Kidney (tissue), 14 donors: ENCODE results near the gene DNTT. TPM values are rescaled to one million over a fixed set of nuclear protein-coding genes. Genes with fewer than 3 reads are reported as not detected.

Source experiments
- DNase-seq, 5 donors: peaks; one replicate each; pipeline ENCODE4 v3.0.0-alpha.2; 2013 to 2020
- FAIRE-seq: peaks from 2 replicates; lab custom pipeline; 2012; peaks lifted over from hg19 to GRCh38; lab: Jason Lieb, UNC
- H3K27ac ChIP-seq, 2 donors: one replicate each; pipeline ENCODE4 v1.7.0; 2013; ENCODE audit warnings: low read depth in 2 of 2, low read length in 2 of 2, inconsistent platforms in 1 of 2
- H3K27me3 ChIP-seq: one replicate; pipeline ENCODE4 v1.7.1; 2013; ENCODE audit warnings: low read length, inconsistent platforms; ENCODE audit not compliant: control insufficient read depth, insufficient read depth
- H3K36me3 ChIP-seq, 3 donors: one replicate each; pipeline versions ENCODE4 v1.7.0 to v1.7.1; 2013; ENCODE audit warnings: low read length in 3 of 3, control low read depth in 1 of 3, inconsistent platforms in 1 of 3; ENCODE audit not compliant: insufficient read depth in 3 of 3, control insufficient read depth in 2 of 3
- H3K4me1 ChIP-seq, 3 donors: one replicate each; pipeline versions ENCODE4 v1.7.0 to v1.7.1; 2013; ENCODE audit warnings: low read length in 3 of 3, inconsistent platforms in 1 of 3, low read depth in 1 of 3; ENCODE audit not compliant: control insufficient read depth in 2 of 3, insufficient read depth in 2 of 3
- H3K4me3 ChIP-seq, 3 donors: one replicate each; pipeline versions ENCODE4 v1.7.0 to v1.8.1; 2013; ENCODE audit warnings: low read length in 3 of 3, control low read depth in 1 of 3, inconsistent platforms in 1 of 3
- H3K9ac ChIP-seq, 3 donors: one replicate each; pipeline versions ENCODE4 v1.7.0 to v1.7.1; 2013; ENCODE audit warnings: low read length in 3 of 3, control low read depth in 1 of 3, inconsistent platforms in 1 of 3
- H3K9me3 ChIP-seq, 3 donors: one replicate each; pipeline versions ENCODE4 v1.7.0 to v1.7.1; 2013; ENCODE audit warnings: low read length in 3 of 3, control low read depth in 1 of 3, inconsistent platforms in 1 of 3; ENCODE audit not compliant: control insufficient read depth in 2 of 3, insufficient read depth in 1 of 3
- intact Hi-C: fragments of 100-400 bp; cut with DNase I; formaldehyde crosslinking; loops from one replicate; pipeline ENCODE4 v1.11.1; 2022
- polyA plus RNA-seq: library from polyadenylated mRNA; stranded (reverse); fragments of 350-450 nt; fragmentation: Illumina TruSeq; extraction: RNeasy Lipid Tissue Mini Kit (QIAGEN cat#74804); gene quantifications from one replicate; pipeline ENCODE4 v1.2.3, GENCODE V29; 2014; ENCODE audit warnings: low read depth, low replicate concordance; ENCODE audit not compliant: insufficient read depth
- total RNA-seq: library from RNA; stranded (reverse); fragmentation: NEBNext Ultra II Directional; extraction: Animal tissue kit (Norgen Biotek cat#: 25700); gene quantifications from one replicate; pipeline ENCODE4 v1.2.1, GENCODE V29; 2021
- TF ChIP-seq, protein P1 (sequence below): IDR thresholded peaks from 3 replicates; pipeline ENCODE4 v1.5.1; 2012; ENCODE audit warnings: mild to moderate bottlenecking, moderate library complexity, borderline replicate concordance; ENCODE audit not compliant: insufficient read depth; ENCODE audit errors: extremely low read depth
- donor health status: control.
- donor health status: control.
- donor health status: control.
- donor health status: control.
- donor health status: control.
- donor health status: DM: yes; HTN: yes; CAD: no.
- donor health status: Normal renal cell carcinoma (clear cell type).

DNTT gene
- total and polyA plus RNA-seq, 2 donors from 2014 or later: not detected

DNA sequence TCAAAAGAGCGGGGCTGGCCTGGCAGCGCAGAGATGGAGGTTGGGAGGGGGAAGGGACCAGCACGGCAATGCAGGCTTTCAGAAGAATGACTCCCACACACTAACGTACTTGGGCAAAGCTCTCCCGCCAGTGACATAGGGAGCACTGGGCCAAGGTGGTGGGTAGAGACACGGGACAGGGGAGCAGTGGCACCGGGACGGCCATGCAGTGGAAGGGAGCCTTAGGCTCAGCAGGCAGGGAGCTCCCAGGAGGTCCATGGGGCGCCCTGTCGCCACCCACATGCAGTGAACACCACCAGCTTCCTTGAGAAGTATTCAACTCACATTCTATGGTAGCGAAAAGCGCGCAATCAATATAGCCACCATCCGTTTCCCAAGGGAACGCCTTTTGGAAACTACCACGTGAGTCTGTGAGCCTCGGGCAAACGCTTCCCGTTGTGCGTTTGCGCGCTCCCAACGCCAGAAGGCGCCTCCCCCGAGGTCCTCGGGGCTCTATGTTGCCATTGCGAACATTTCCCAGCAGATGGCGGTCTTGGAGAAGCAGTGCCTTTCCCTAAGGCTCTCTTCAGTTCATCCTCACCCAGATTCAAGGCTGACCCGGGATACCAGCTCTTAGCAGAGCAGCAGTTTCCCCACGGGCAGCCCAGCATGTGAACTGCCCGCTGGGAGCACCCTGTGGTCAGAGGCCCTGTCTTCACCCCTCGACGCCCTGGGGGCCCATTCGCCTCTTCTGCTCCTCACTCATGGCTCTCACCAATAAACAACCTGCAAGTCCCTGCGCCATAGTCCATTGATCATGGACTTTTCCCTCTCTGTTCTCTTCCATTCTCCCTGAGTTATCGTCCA lies 71.0 kb downstream of the DNTT start:
- H3K4me3 ChIP-seq: peak overlapping the region; percentile 63 to 85 (median 67)
- intact Hi-C loops: no loop called here

DNA sequence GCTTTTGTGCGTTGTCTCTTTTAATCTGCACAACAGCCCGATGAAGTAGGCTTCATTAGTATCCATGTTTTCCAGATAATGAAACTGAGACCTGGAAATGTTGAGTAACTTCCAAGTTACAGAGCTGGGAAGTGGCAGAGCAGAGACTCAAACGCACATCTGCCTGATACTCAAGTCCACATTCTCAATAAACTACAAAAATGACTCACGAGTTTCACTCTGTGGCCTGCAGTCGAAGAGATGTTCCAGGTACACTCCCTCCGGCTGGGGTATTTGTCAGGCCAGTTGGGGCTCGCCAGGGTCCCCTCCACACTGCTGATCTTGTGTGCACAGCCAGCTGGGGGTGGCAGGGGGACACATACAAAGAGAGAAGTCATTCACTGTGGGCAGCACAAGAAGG lies 72.2 kb downstream of the DNTT start:
- Histone ChIP-seq H3K9me3 (no peaks in the 10 kb centered on the region), H3K27me3 (no peaks in the 10 kb centered on the region), H3K4me1 (peaks cover 0 to 7% (median 5%) of the 10 kb centered on the region in 3 donors), H3K36me3 (no peaks in the 10 kb centered on the region), H3K4me3 (no peak overlapping the region), H3K9ac (no peak overlapping the region), H3K27ac (no peak overlapping the region)
- intact Hi-C loops: no loop called here
- FAIRE-seq (no peak), DNase-seq (no peak)
- TF ChIP-seq, protein P1, sequence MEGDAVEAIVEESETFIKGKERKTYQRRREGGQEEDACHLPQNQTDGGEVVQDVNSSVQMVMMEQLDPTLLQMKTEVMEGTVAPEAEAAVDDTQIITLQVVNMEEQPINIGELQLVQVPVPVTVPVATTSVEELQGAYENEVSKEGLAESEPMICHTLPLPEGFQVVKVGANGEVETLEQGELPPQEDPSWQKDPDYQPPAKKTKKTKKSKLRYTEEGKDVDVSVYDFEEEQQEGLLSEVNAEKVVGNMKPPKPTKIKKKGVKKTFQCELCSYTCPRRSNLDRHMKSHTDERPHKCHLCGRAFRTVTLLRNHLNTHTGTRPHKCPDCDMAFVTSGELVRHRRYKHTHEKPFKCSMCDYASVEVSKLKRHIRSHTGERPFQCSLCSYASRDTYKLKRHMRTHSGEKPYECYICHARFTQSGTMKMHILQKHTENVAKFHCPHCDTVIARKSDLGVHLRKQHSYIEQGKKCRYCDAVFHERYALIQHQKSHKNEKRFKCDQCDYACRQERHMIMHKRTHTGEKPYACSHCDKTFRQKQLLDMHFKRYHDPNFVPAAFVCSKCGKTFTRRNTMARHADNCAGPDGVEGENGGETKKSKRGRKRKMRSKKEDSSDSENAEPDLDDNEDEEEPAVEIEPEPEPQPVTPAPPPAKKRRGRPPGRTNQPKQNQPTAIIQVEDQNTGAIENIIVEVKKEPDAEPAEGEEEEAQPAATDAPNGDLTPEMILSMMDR: no peak

More for the DNA sequence above, 71.0 kb downstream of the DNTT start:
- no peak for FAIRE-seq
- DNase-seq: peak; percentile 90 to 96 (median 91)
- Histone ChIP-seq H3K4me1 (peaks cover 0 to 7% (median 5%) of the 10 kb centered on the region in 3 donors), H3K27ac (no peak overlapping the region), H3K9me3 (no peaks in the 10 kb centered on the region), H3K9ac (peak overlapping the region in 2 of 3 donors; percentile 52 to 63), H3K27me3 (no peaks in the 10 kb centered on the region), H3K36me3 (no peaks in the 10 kb centered on the region)
- TF ChIP-seq, protein P1: peak; percentile 93

DNA sequence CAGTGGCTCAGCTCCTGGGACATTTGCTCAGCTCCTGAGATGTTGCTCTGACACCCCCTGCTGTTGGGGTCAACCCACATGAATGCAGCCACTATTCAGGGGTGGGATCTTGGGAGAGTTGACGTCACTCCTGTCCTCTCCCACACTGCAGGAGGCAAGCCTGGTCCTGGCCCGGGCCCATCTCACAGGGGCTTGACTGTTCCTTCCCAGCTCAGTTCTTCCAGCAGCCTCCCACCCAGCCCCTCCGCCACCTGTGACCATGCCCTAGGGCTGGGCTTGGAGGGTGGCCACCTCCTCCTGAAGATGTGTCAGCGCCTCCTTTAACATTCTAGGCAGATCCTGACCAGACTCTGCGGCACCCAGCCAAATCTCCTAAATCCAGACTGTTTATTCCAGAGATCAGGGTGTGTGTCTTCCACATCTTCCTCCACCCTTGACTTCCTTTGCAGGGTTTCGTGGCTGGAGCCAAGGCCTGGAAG lies 73.6 kb downstream of the DNTT start:
- DNase-seq (no peak), FAIRE-seq (no peak)
- peaks cover 0 to 7% (median 5%) of the 10 kb centered on the region in 3 donors for H3K4me1 ChIP-seq
- H3K36me3 ChIP-seq: no peaks in the 10 kb centered on the region
- H3K4me3 ChIP-seq: no peak overlapping the region
- no peak overlapping the region for H3K27ac ChIP-seq
- no peaks in the 10 kb centered on the region for H3K9me3 ChIP-seq
- no peak overlapping the region for H3K9ac ChIP-seq
- intact Hi-C loops: no loop called here
- no peaks in the 10 kb centered on the region for H3K27me3 ChIP-seq
- TF ChIP-seq, protein P1: no peak
